Adipose tissue (tissue), 3 donors: Measurements from ENCODE around the gene XRCC4. TPM values are rescaled to one million over a fixed set of nuclear protein-coding genes. Genes with fewer than 3 reads are reported as not detected.
A peak's percentile ranks its signal among the peaks of the same experiment; 100 is the strongest.
"Not testable (repeated sequence)": the region's sequence is repeated elsewhere in the genome, so short reads cannot be mapped to it uniquely, and the experiment has no call there.

Experiments
- H3K27ac ChIP-seq: one replicate; pipeline ENCODE4 v1.5.1; 2013; ENCODE audit warnings: low read depth, low read length
- WGBS, 3 donors: extraction: QIAGEN DNeasy Blood & Tissue Kit; methylation state at CpG; one replicate each; pipeline ENCODE4 v1.1.7; 2013; 5-methylcytosine and 5-hydroxymethylcytosine counted together
- polyA plus RNA-seq, 3 donors: library from polyadenylated mRNA; stranded (reverse); fragments of 200-250 nt; gene quantifications; one replicate each; pipeline ENCODE4 v1.2.3, GENCODE V29; 2013
- donor health status: healthy with polysubstance abuse.
- donor health status: Bipolar disorder and iron deficiency.
- donor health status: healthy.

Gene XRCC4
- polyA plus RNA-seq, 3 donors = 2.7 to 6.9 (median 5.5) TPM

DNA sequence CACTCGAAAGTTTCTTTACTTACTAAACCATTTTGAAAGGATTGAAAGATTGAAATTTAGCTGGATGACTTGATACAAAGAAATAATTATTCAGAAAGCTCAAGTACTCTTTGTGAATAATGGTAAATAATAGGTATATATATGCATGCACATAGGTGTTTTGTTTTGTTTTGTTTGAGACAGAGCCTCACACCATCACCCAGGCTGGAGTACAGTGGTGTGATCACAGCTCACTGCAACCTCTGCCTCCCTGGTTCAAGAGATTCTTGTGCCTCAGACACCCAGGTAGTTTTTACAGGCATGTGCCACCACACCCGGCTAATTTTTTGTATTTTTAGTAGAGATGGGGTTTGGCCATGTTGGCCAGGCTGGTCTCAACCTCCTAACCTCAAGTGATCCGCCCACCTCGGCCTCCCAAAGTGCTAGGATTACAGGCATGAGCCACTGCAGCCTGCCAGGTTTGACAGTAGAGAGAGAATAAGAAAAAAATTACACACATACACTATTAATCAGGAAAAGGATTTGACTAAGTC lies 278.2 kb downstream of the XRCC4 start:
- WGBS, 3 donors = 78 to 90% (median 80%) methylated on average over 4 of the region's 4 CpGs
- H3K27ac ChIP-seq = not testable (repeated sequence)

GRCh38 chr5:83357621-83358231 lies 280.4 kb downstream of the XRCC4 start:
- no peak overlapping the region for H3K27ac ChIP-seq

DNA sequence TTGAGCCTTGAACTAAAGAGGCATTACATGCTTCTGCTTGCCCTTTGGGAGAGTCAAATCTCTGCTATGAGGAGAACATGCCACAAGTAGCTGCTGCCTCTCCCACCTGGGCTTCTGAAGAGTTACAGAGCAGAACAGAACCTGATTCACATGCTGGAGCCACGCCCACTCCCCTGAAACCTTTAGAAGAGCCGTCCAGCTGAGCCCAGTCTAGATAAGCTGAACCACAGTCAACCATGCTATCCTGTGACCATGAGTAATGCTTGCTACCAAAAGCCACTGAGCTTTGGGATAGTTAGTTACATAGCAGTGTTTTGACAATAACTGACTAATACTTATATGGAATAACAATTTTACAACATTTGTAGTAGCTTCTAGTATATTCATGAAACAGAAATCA lies 283.2 kb downstream of the XRCC4 start:
- WGBS, 3 donors = 81 to 87% (median 86%) methylated on average over 2 of the region's 2 CpGs
- no peak overlapping the region for H3K27ac ChIP-seq

More at GRCh38 chr5:83357621-83358231, 280.4 kb downstream of the XRCC4 start:
- 84 to 90% (median 90%) methylated on average over 9 of the region's 9 CpGs for WGBS, 3 donors

GRCh38 chr5:83362526-83362925 lies 285.2 kb downstream of the XRCC4 start:
- H3K27ac ChIP-seq = no peak overlapping the region
- 87 to 91% (median 90%) methylated on average over 1 of the region's 1 CpG for WGBS, 3 donors

GRCh38 chr5:83363111-83363885 lies 286.0 kb downstream of the XRCC4 start:
- WGBS, 3 donors = 90 to 92% (median 91%) methylated on average over 7 of the region's 7 CpGs
- H3K27ac ChIP-seq = no peak overlapping the region

DNA sequence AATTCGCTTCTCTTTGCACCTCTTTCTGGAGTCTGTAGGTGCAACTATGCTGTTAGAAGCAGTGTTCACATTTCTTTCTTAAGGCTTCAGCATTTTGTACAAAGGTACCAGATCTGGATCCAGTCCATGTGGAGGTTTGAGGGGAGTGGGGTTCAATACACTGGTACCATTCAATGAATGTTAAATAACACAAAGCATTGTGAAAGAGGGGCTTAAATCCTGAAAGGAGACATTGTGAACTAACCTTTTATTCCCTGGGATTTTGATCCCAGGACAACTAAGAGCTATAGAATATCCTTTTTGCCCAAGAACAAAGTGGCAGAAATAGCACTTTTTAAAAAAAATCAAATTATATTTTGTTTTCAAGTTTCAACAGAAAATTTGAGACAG lies 286.5 kb downstream of the XRCC4 start:
- no peak overlapping the region for H3K27ac ChIP-seq
- 94 to 100% (median 94%) methylated on average over 1 of the region's 1 CpG for WGBS, 3 donors

DNA sequence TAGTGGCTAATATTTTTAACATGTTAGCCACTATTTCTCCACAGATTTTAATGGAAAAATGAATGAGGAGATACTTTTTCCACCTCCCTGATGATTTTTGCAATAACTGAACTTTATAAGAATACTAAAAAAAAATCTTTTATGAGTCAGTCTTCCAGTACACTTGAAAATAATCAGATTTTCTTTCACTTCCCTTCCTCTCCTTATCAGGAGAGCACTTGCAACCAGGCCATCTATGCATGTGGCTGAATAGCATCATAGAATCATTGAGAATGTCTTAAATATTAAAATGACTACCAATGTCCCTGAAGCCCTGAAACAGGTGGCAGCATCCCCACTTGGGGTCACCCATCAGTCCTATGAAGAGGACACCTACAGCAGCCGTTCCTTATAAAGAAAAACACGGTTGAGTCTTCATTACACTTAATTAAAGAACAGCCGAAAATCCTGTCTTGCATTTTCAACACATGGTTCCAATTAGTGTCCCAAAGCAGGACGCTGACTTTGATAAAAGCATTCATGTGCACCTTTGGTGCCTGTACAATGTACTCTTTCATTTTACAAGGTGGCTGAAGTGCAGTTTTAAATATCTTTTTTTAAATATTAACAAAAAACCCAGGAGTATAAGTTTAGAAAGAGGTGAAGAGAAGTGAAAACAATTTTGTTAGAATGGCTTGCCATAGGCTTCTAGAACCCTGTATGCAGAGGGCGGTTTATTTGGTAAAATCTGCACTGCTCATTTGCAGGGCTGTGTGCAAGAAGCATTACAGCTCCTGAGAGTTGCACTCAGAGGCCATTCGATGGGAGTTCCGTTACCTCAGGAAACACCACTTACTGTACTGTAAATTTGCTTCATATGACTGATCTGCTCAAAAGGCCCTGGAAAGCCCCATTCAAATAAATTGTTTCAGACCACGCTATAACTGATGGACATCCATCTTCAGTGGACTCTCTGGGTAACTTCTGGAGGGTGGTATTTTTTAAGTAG lies 287.3 kb downstream of the XRCC4 start:
- WGBS, 3 donors = 79 to 90% (median 88%) methylated on average over 8 of the region's 8 CpGs
- H3K27ac ChIP-seq = no peak overlapping the region

DNA sequence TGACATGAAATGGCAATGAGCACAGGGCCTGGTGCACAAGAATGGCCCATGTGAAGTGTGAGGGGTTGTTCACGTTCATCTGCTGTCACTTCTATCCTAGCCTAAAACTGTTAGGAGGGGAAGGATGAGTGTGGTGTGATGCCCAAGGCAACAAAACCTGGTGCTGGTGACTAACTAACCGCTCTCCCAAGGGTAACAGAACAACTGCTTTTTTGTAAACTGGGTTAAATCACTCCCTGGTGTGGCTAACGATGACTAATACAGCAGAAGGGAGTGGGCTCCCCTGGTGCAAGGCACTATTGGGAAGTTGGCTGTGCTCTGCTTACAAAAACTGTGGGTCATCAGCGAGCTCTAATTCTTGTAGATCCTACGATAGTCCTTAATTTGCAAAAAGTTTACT lies 291.0 kb downstream of the XRCC4 start:
- 49 to 84% (median 56%) methylated on average over 5 of the region's 5 CpGs for WGBS, 3 donors

DNA sequence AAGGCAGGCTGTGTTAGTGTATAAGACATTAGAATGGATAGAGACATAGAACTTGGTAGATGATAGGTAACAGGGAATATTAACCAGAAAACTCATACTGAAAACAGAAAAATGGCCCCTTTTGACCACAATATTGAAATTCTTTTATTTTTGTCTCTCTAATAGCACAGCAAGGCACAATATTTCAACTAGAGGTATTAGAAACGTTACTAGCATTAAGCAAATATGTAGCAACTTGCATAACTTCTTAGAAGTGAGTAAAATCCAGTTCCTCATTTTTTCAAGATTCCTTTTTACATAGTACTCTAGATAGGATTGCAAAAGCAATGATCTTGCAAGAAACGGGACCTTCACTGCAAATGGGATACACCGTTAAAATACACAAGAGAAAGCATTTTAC lies 291.5 kb downstream of the XRCC4 start:
- WGBS, 3 donors = 37 to 84% (median 42%) methylated on average over 3 of the region's 3 CpGs
- H3K27ac ChIP-seq = no peak overlapping the region

More for the DNA sequence above, 291.0 kb downstream of the XRCC4 start:
- peak overlapping the region; percentile 9 for H3K27ac ChIP-seq

DNA sequence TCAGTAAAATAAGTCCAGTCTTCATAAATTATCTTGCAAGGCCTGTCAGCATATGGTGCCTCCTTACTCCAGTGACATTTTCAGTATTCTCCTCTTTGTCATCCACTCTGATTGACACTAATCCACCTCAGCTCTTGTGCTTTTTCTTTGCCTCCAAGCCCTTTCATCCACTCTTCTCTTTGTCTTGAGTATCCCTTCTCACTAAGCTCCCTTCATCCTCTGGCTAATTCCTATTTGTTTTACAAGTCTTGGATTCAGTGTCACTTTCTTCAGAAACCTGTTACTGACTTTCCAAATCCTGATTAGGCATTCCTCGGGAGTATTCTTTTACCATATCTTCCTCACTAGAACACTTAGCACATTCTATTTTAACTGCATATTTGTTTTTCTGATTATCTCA lies 293.6 kb downstream of the XRCC4 start:
- WGBS, 3 donors = 33 to 79% (median 79%) methylated on average over 1 of the region's 1 CpG
- no peak overlapping the region for H3K27ac ChIP-seq

DNA sequence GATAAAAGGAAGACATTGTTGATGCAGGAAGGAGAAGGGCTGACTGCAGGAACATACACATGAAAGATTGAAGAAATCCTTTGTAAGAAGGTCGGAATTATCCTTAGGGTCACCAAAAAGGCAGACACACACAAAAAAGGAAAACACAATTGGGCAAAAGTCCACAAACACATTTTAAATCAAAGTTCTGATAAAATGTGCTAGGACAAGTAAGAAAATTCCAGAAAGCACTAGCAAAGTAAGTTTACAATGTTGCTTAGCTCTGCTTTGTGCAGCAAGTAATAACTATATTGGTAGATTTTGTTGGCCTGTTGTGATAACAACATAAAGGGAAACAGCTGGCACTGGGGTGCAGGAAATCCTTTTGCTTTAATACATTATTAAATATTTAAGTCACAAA lies 294.4 kb downstream of the XRCC4 start:
- H3K27ac ChIP-seq = no peak overlapping the region
- WGBS, 3 donors = 88 to 93% (median 91%) methylated on average over 1 of the region's 1 CpG

- no peak overlapping the region for H3K27ac ChIP-seq
- WGBS, 3 donors = 33 to 55% (median 35%) methylated on average over 2 of the region's 2 CpGs
Measured at GRCh38 chr5:83374547-83374946, 297.2 kb downstream of the XRCC4 start.

GRCh38 chr5:83375049-83375745 lies 297.9 kb downstream of the XRCC4 start:
- WGBS, 3 donors = 58 to 85% (median 69%) methylated on average over 3 of the region's 3 CpGs
- no peak overlapping the region for H3K27ac ChIP-seq

DNA sequence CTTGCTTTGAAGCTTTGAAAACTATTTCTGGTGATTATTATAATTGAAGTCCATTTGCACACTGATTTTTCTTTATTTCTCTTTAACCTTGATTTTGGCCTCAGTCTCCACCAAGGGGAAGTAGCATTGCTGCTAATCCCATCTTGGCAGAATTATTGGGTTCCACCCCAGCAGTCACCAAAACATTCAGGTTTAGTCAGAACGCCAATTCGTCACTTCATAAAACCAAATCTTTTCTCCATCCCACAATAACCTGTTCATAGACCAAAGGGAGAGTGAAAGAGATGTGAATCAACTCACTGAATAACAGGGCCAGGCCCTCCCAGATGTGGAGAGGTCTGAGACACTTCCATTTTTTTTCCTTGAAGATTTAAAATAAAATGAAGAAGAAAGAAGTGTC lies 299.1 kb downstream of the XRCC4 start:
- H3K27ac ChIP-seq = no peak overlapping the region
- 92 to 97% (median 95%) methylated on average over 2 of the region's 2 CpGs for WGBS, 3 donors

- 50 to 88% (median 55%) methylated on average over 3 of the region's 3 CpGs for WGBS, 3 donors
- no peak overlapping the region for H3K27ac ChIP-seq
Measured at GRCh38 chr5:83377131-83377865, 300.0 kb downstream of the XRCC4 start.

DNA sequence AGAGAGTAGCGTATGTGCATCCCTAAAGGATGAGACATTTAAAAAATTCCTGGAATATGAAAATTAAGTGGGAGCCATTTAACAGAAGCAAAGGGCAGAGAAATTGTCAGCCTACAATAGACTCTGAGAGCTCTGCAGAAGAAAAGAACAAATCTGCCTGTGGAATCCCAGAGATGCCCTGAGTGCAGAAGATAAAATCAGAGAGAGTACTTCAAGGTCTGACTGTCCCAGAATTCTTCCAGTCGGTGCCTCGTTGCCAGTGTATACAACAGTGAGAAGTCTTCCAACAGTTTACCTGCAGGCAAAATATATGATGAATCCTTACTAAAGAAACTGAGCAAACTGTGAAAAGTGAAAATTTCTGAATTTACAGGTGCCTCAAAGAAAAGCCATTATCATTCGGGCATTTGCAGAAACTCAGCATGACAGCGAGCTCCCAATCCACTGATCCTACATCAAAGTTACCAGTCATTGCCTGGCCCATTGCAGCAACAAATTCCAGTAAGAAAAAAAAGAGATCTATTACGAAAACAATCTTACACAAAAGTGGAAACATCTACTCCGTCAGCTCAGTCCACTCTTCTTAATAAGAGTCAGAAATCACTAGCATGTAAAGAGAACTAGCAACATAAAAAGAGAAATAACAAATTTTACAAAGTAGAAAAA lies 301.4 kb downstream of the XRCC4 start:
- WGBS, 3 donors = 65 to 83% (median 74%) methylated on average over 7 of the region's 7 CpGs
- no peak overlapping the region for H3K27ac ChIP-seq

DNA sequence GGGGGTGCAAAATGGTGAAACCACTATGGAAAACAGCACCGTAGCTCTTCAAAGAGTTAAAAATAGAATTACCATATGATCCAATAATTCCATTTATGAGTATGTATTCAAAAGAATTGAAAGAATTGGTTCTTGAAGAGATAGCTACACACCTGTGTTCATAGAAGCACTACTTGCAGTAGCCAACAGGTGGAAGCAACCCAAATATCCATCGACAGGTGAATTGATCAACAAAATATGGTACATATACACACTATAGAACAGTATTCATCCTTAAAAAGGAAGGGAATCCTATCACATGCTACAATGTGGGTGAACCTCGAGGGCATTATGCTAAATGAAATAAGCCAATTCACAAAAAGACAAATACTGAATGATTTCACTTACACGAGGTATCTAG lies 308.5 kb downstream of the XRCC4 start:
- 86 to 91% (median 87%) methylated on average over 4 of the region's 4 CpGs for WGBS, 3 donors
- H3K27ac ChIP-seq = no peak overlapping the region
